Stimulated activated CD4-positive, alpha-beta T cell treated with anti-CD3 and anti-CD28 coated beads, TNF-alpha, amount 100 ng/mL, for 4 hours (primary cell): ENCODE measurements around the gene NAPEPLD.
"Not testable (repeated sequence)": the region's sequence is repeated elsewhere in the genome, so short reads cannot be mapped to it uniquely, and the experiment has no call there.

ENCODE experiments used
- DNase-seq, 3 experiments: peaks; one replicate each; pipeline ENCODE4 v3.0.0-alpha.2; 2020; ENCODE audit warnings: low read depth in 3 of 3

NAPEPLD gene

DNA sequence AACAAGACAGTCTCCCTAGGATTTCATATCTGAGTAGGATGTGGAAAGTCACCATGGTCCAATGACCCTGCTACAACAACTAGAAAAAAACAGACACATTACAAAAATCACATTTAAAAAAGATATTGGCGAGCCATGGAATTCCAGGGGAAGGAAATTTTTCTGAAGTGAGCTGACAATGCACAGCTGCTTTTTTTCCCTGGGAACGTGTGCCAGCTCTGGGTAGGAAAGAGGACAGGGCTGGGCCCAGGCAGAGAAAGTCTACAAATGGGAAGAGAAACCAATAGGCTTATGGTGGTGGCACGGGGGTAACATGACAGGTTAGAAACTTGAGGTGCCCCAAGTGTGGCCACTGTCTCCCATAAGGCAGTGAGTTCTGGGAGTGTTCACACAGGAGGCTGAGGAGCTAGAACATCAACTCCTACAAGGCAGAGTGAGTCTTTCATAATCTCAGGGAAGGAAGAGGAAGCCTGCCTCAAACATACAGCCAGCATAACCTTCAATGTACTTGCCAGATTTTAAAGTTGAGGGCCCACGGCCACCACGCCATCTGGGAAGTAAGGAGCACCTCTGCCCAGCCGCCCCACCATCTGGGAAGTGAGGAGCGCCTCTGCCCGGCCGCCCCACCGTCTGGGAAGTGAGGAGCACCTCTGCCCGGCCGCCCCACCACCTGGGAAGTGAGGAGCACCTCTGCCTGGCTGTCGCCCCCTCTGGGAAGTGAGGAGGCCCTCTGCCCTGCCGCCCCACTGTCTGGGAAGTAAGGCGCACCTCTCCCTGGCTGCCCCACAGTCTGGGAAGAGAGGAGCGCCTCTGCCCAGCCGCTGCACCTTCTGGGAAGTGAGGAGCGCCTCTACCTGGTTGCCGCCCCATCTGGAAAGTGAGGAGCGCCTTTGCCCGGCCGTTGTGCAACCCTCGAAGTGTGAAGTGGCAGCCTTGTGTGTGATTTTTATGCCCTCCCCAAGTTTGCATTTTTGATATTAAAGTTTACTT is 80.2 kb downstream of the NAPEPLD start:
- no peak for DNase-seq

DNA sequence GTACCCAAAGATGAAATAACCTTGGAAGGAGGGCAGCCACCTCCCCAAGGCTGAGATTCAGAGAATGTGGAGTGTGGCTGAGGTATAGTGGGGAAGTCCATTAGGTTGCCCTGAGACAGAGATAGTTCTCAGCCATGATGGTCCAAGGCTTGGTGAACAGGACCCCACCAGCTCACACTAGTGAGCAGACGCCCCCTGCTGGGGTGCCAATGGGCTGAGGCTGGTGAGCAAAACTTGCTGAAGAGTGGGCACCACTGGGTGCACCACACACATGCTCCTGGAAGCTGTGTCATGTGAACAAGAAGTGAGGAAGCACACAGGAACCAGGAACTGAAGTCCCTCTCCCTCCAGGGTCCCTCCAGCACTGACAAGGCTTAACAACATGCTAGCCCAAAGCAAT is 83.2 kb downstream of the NAPEPLD start:
- no peak for DNase-seq

- no peak for DNase-seq
Observed at GRCh38 chr7:103063895-103064294, 85.0 kb downstream of the NAPEPLD start.

GRCh38 chr7:103059471-103059870 is 89.4 kb downstream of the NAPEPLD start:
- no peak for DNase-seq

DNA sequence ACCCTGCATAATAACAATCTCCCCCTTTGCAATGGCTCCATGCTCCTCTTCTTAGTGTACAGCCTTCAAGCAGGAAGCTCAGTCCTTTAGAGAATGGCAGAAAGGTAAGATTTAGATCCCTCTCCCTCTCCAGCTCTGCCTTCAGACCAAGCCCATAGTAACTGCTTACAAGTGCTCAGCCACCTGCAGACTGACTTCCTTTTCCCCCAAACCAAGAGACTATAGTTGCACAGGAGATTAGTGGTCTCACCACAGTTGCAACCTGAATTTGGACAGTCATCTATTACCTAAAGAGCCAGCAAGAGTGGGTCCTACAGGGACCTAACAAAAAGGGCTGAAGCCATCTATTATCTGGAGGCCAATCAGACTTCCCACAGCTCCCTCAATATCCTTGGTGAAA is 90.8 kb downstream of the NAPEPLD start:
- DNase-seq, result no peak

GRCh38 chr7:103056006-103056405 is 92.9 kb downstream of the NAPEPLD start:
- not testable (repeated sequence) for DNase-seq

DNA sequence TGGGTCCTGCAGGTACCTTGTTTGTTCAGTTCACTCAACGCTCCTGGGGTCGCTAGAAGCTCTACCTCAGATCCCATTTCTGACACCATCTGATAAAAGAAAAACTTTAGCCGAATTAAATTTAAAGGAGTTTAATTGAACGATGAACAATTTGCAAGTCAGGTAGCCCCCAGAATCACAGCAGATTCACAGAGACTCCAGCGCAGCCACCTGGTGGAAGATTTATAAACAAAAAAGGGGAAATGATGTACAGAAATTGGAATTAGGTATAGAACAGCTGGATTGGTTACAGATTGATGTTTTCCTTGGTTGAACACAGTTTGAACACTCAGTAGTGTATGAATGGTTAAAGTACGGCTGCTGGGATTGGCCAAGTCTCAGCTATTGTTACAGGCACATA is 97.4 kb downstream of the NAPEPLD start:
- DNase-seq, result no peak
